GM19025 (cell line): ENCODE results near the gene DMC1.
"Not testable (repeated sequence)": the region's sequence is repeated elsewhere in the genome, so short reads cannot be mapped to it uniquely, and the experiment has no call there.

Experiments used
- ATAC-seq: cut with Tn5 transposase; IDR thresholded peaks from one replicate; pipeline ENCODE4 v1.9.1; 2021; ENCODE audit warnings: mild to moderate bottlenecking, low read depth, moderate library complexity; ENCODE audit not compliant: unreplicated experiment

DMC1 gene

GRCh38 chr22:38474003-38474607 lies 95.9 kb downstream of the DMC1 start:
- ATAC-seq = no peak

GRCh38 chr22:38471237-38471636 lies 98.7 kb downstream of the DMC1 start:
- no peak for ATAC-seq

- not testable (repeated sequence) for ATAC-seq
Measured at GRCh38 chr22:38470179-38470578, 99.8 kb downstream of the DMC1 start.

GRCh38 chr22:38469306-38469781 lies 100.6 kb downstream of the DMC1 start:
- ATAC-seq = no peak
